GM23248 (cell line): ENCODE data around the gene PRSS50.

Experiments used
- EZH2 ChIP-seq: fragments of 200-600 bp; sonication (generic); IDR thresholded peaks from 2 replicates; pipeline ENCODE4 v1.6.1; 2018; ENCODE audit warnings: antibody characterized with exemption, mild to moderate bottlenecking; ENCODE audit not compliant: insufficient read depth, poor library complexity, severe bottlenecking
- EZH2phosphoT487 ChIP-seq: fragments of 200-600 bp; sonication (generic); IDR thresholded peaks from 2 replicates; pipeline ENCODE4 v1.6.1; 2018; ENCODE audit warnings: antibody characterized with exemption, moderate library complexity, mild to moderate bottlenecking, low read depth; ENCODE audit not compliant: insufficient read depth

- TF ChIP-seq EZH2 (no peak), EZH2phosphoT487 (no peak)
Measured at GRCh38 chr3:46725621-46726314, 8.1 kb upstream of the PRSS50 start.
